Suprapubic skin (tissue), 4 donors: ENCODE measurements around the gene NUDT13.

ENCODE experiments used
- EP300 ChIP-seq: sonication (generic); formaldehyde crosslinking; IDR thresholded peaks from one replicate; pipeline ENCODE4 v1.6.1; 2017; ENCODE audit warnings: antibody characterized with exemption
- POLR2AphosphoS5 ChIP-seq, 3 donors: sonication (generic); formaldehyde crosslinking; IDR thresholded peaks; one replicate each; pipeline ENCODE4 v1.6.1; 2017; ENCODE audit warnings: antibody characterized with exemption in 3 of 3
- TF ChIP-seq, protein P1 (sequence below), 2 donors: fragments of 200-600 bp in 1 of 2; fragments of 450-650 bp in 1 of 2; sonication (generic) in 1 of 2; IDR thresholded peaks; one replicate each; pipeline ENCODE4 v1.5.1; 2016 to 2019; ENCODE audit warnings: antibody characterized with exemption in 2 of 2, mild to moderate bottlenecking in 1 of 2, moderate library complexity in 1 of 2

DNA sequence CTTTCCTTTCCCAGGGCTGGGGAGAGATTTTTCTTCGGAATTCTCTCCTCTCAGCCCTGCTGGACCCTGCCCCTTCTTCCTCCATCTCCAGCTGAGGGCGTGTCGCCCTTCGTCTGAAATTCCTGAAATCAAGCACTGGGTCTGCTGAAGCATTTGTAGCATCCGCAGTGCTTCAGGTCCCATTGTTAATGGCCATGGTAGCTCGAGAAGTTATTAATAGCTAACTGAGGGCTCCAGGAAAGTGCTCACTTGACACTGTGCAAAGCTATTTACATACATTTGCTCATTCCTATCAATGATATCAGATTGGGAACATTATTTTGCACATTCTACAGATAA lies 58.2 kb downstream of the NUDT13 start:
- TF ChIP-seq POLR2AphosphoS5 (IDR thresholded peaks at IDR 0.05) (no peak), EP300 (no peak)
- TF ChIP-seq, protein P1, sequence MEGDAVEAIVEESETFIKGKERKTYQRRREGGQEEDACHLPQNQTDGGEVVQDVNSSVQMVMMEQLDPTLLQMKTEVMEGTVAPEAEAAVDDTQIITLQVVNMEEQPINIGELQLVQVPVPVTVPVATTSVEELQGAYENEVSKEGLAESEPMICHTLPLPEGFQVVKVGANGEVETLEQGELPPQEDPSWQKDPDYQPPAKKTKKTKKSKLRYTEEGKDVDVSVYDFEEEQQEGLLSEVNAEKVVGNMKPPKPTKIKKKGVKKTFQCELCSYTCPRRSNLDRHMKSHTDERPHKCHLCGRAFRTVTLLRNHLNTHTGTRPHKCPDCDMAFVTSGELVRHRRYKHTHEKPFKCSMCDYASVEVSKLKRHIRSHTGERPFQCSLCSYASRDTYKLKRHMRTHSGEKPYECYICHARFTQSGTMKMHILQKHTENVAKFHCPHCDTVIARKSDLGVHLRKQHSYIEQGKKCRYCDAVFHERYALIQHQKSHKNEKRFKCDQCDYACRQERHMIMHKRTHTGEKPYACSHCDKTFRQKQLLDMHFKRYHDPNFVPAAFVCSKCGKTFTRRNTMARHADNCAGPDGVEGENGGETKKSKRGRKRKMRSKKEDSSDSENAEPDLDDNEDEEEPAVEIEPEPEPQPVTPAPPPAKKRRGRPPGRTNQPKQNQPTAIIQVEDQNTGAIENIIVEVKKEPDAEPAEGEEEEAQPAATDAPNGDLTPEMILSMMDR (IDR thresholded peaks at IDR 0.05): no peak
